ENCODE measurements around the gene ATAD2B.

DNA sequence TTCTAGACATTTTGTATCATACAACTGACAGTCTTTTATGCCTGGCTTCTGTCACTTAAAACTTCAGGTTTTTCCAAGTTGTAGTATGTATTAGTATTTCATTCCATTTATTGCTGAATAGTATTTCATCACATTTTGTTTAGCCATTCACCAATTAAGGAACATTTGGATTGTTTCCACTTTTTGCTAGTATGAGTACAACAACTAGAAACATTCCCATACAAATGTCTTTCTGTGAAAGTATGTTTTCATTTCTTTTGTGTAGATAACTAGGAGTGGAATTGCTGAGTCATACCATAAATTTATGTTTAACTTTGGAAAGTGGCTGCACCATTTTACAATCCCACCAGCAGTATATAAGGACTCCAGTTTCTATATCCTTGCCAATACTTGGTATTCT is 135.9 kb downstream of the ATAD2B start:
- no peak for TF ChIP-seq MAZ (IDR thresholded peaks at IDR 0.05; ENCODE audit: borderline replicate concordance, low read depth, low read length)
- TF ChIP-seq CTCF (conservative IDR thresholded peaks at IDR 0.05; ENCODE audit: low read depth, low read length), result no peak
- TF ChIP-seq USF2 (IDR thresholded peaks at IDR 0.05; ENCODE audit: low read depth, low read length), result no peak
- no peak for TF ChIP-seq RCOR1 (IDR thresholded peaks at IDR 0.05; ENCODE audit: insufficient replicate concordance, low read length)
- TF ChIP-seq CEBPB (IDR thresholded peaks at IDR 0.05; ENCODE audit: low read depth, low read length), result peak; percentile 80
- TF ChIP-seq, protein P1, sequence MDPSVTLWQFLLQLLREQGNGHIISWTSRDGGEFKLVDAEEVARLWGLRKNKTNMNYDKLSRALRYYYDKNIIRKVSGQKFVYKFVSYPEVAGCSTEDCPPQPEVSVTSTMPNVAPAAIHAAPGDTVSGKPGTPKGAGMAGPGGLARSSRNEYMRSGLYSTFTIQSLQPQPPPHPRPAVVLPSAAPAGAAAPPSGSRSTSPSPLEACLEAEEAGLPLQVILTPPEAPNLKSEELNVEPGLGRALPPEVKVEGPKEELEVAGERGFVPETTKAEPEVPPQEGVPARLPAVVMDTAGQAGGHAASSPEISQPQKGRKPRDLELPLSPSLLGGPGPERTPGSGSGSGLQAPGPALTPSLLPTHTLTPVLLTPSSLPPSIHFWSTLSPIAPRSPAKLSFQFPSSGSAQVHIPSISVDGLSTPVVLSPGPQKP (IDR thresholded peaks at IDR 0.05; ENCODE audit: borderline replicate concordance, low read depth, low read length), result no peak
- no peak for TF ChIP-seq RAD21 (IDR thresholded peaks at IDR 0.05; ENCODE audit: low read length)
- no peak for TF ChIP-seq RFX5 (IDR thresholded peaks at IDR 0.05; ENCODE audit: low read depth, low read length)
- no peak for TF ChIP-seq POLR2A (IDR thresholded peaks at IDR 0.05; ENCODE audit: low read depth, low read length)
- TF ChIP-seq CHD1 (IDR thresholded peaks at IDR 0.05; ENCODE audit: low read depth, low read length), result no peak
- TF ChIP-seq MXI1 (IDR thresholded peaks at IDR 0.05; ENCODE audit: borderline replicate concordance, low read depth, low read length), result no peak
- TF ChIP-seq SMC3 (IDR thresholded peaks at IDR 0.05; ENCODE audit: low read depth, low read length), result no peak
- TF ChIP-seq NFE2L2 (IDR thresholded peaks at IDR 0.05; ENCODE audit: low read depth, low read length), result peak; percentile 100
